HepG2 (cell line): ENCODE results near the gene SH3BP5. TPM values are rescaled to one million over a fixed set of nuclear protein-coding genes. Genes with fewer than 3 reads are reported as not detected.

Source experiments
- ATAC-seq: fragments of 200-7000 bp; cut with Tn5 transposase; 3 replicates; pipeline ENCODE4 v1.9.1; 2020; ENCODE audit warnings: mild to moderate bottlenecking, moderate library complexity
- BruUV-seq: library from RNA; stranded (reverse); fragments of 400-500 nt; replicated peaks from 2 replicates; lab custom pipeline; 2021; lab: Mats Ljungman, UMichigan
- CTCF ChIA-PET: fragments of 300-600 bp; formaldehyde crosslinking; extraction: SDS; loops from one replicate; lab custom pipeline; 2021; ENCODE audit warnings: low total read pairs, inconsistent platforms, low intra/inter-chr PET ratio; lab: Yijun Ruan, JAX
- POLR2A ChIA-PET: fragments of 350-600 bp; sonication (Branson Sonifier 250); formaldehyde crosslinking; loops from one replicate; lab custom pipeline; 2020; ENCODE audit warnings: antibody characterized with exemption, inconsistent platforms; lab: Yijun Ruan, JAX
- DNase-seq: peaks from one replicate; pipeline ENCODE4 v3.0.0-alpha.2; 2015; ENCODE audit warnings: low spot score
- FAIRE-seq: peaks from 3 replicates; lab custom pipeline; 2011; peaks lifted over from hg19 to GRCh38; lab: Jason Lieb, UNC
- H2AFZ ChIP-seq: one replicate; pipeline ENCODE4 v1.6.1; 2011; ENCODE audit warnings: low read length, inconsistent platforms
- H3K27ac ChIP-seq: fragments of 300-600 bp; 3 replicates; pipeline ENCODE4 v1.8.0; 2011; ENCODE audit warnings: mixed run types, mild to moderate bottlenecking, mixed read lengths, low read length, inconsistent platforms; ENCODE audit not compliant: insufficient read depth; ENCODE audit errors: extremely low read length
- H3K27me3 ChIP-seq, 2 experiments: fragments of 200-600 bp in 1 of 2; 2 replicates in 1 of 2; 3 replicates in 1 of 2; pipeline versions ENCODE4 v1.6.0 to v1.8.0; 2011; ENCODE audit warnings: low read length in 2 of 2, mild to moderate bottlenecking in 2 of 2, moderate library complexity in 2 of 2, inconsistent platforms in 1 of 2; ENCODE audit not compliant: insufficient read depth in 2 of 2, control insufficient read depth in 1 of 2
- H3K36me3 ChIP-seq, 2 experiments: fragments of 200-600 bp in 1 of 2; replicated peaks in 1 of 2; 2 replicates in 1 of 2; 3 replicates in 1 of 2; pipeline versions ENCODE4 v1.5.1 to v1.8.0; 2011; ENCODE audit warnings: low read length in 2 of 2, inconsistent platforms in 1 of 2; ENCODE audit not compliant: insufficient read depth in 2 of 2, control insufficient read depth in 1 of 2
- H3K4me1 ChIP-seq: 2 replicates; pipeline ENCODE4 v1.5.1; 2012; ENCODE audit warnings: low read length, inconsistent platforms; ENCODE audit not compliant: insufficient read depth
- H3K4me2 ChIP-seq: 2 replicates; pipeline ENCODE4 v1.6.0; 2011; ENCODE audit warnings: low read depth, low read length, inconsistent platforms
- H3K4me3 ChIP-seq, 3 experiments: fragments of 200-600 bp in 1 of 3; sonication (generic), shearing (Covaris generic) in 1 of 3; replicated peaks in 1 of 3; 2 replicates each; pipeline ENCODE4 v1.5.1; 2011 to 2016; ENCODE audit warnings: low read length in 3 of 3, inconsistent platforms in 2 of 3, low read depth in 2 of 3, mild to moderate bottlenecking in 2 of 3, control low read depth in 1 of 3, mixed read lengths in 1 of 3; ENCODE audit not compliant: insufficient read depth in 1 of 3
- H3K79me2 ChIP-seq: one replicate; pipeline ENCODE4 v1.6.1; 2011; ENCODE audit warnings: low read length, inconsistent platforms; ENCODE audit not compliant: insufficient read depth
- H3K9ac ChIP-seq: 2 replicates; pipeline ENCODE4 v1.6.0; 2011; ENCODE audit warnings: mild to moderate bottlenecking, low read depth, low read length, inconsistent platforms; ENCODE audit not compliant: insufficient read depth
- H3K9me3 ChIP-seq: 2 replicates; pipeline ENCODE4 v1.5.1; 2012; ENCODE audit warnings: mild to moderate bottlenecking, low read length
- H4K20me1 ChIP-seq: 2 replicates; pipeline ENCODE4 v1.6.0; 2011; ENCODE audit warnings: inconsistent platforms, mild to moderate bottlenecking, low read length, moderate library complexity; ENCODE audit not compliant: insufficient read depth
- WGBS: methylation state at CpG from one replicate; pipeline ENCODE4 v1.1.6; 2017; ENCODE audit warnings: low lambda C conversion rate; 5-methylcytosine and 5-hydroxymethylcytosine counted together
- in situ Hi-C: cut with HindIII; loops from 2 replicates; pipeline ENCODE4 v1.10.0; 2017; ENCODE audit warnings: low pct_unique_long_range_greater_than_20kb; ENCODE audit not compliant: extremely low pct_ligation_motif_present
- intact Hi-C: fragments of 100-400 bp; cut with micrococcal nuclease; formaldehyde crosslinking; loops from one replicate; pipeline ENCODE4 v1.10.0; 2022; ENCODE audit not compliant: unreplicated experiment
- polyA plus RNA-seq, 8 experiments: library from polyadenylated mRNA; depleted of rRNA in 3 of 8; stranded (reverse) in 7 of 8; unstranded in 1 of 8; fragments of >200 nt; fragmentation: Illumina TruSeq in 4 of 8; extraction: Trizol in 4 of 8; gene quantifications; 2 replicates each; pipeline versions ENCODE4 v1.2.1 to v1.2.3, GENCODE V29; 2011 to 2016; ENCODE audit warnings: low read depth in 4 of 8, missing spikeins in 1 of 8, mixed read lengths in 1 of 8; ENCODE audit not compliant: insufficient read depth in 1 of 8
- total RNA-seq, 5 experiments: library from RNA; depleted of rRNA; stranded (reverse); fragments of >200 nt; fragmentation: Illumina TruSeq; extraction: Trizol; gene quantifications; 2 replicates each; pipeline ENCODE4 v1.2.3, GENCODE V29; 2016; ENCODE audit warnings: low read depth in 1 of 5
- TF ChIP-seq, protein P1 (sequence below): sonication (generic); formaldehyde crosslinking; IDR thresholded peaks from 2 replicates; pipeline ENCODE4 v1.4.0; 2020; ENCODE audit warnings: missing genetic modification reagents
- TF ChIP-seq, protein P2 (sequence below): sonication (generic); formaldehyde crosslinking; IDR thresholded peaks from 2 replicates; pipeline ENCODE4 v1.5.0; 2020; ENCODE audit warnings: missing genetic modification reagents

Gene SH3BP5
- total and polyA plus RNA-seq, 2 of the 13 experiments (the other 11 are each of a cell fraction or from before 2014, with no cell fraction given), result 0.09 to 0.16 TPM

DNA sequence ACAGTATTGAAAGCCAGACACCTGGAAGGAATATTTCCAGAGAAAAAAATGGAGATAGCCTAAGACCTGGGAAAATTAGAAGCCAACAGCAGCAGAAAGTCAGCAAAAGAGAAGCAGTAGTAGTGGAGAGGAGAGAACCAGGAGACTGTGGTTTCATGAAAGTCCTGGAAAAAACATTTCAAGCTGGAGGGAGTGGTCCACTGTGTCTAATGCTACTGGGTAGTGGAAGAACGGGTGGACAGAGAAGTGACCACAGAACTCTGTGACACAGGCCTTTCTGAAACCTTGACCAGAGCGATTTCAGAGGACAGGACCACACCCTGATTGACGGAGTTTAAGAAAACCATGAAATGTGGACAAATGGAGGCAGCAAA is 15.3 kb upstream of the SH3BP5 start:
- no TSS peak for BruUV-seq
- H2AFZ ChIP-seq, result no peak overlapping the region
- ATAC-seq (no peak), DNase-seq (no peak), FAIRE-seq (no peak)
- H4K20me1 ChIP-seq, result no peaks in the 10 kb centered on the region
- H3K79me2 ChIP-seq, result no peaks in the 10 kb centered on the region
- no peaks in the 10 kb centered on the region for H3K36me3 ChIP-seq
- H3K4me1 ChIP-seq, result peaks cover 7% of the 10 kb centered on the region; the same call in 1 of the 2 replicates
- intact Hi-C loops (no loop called here), in situ Hi-C loops (no loop called here)
- WGBS, result 63% methylated on average over 3 of the region's 3 CpGs
- no peak overlapping the region for H3K27ac ChIP-seq
- H3K27me3 ChIP-seq, result peaks cover 0 to 3% of the 10 kb centered on the region in 2 experiments; a peak in 1 of 5 replicates
- TF ChIP-seq, protein P1, sequence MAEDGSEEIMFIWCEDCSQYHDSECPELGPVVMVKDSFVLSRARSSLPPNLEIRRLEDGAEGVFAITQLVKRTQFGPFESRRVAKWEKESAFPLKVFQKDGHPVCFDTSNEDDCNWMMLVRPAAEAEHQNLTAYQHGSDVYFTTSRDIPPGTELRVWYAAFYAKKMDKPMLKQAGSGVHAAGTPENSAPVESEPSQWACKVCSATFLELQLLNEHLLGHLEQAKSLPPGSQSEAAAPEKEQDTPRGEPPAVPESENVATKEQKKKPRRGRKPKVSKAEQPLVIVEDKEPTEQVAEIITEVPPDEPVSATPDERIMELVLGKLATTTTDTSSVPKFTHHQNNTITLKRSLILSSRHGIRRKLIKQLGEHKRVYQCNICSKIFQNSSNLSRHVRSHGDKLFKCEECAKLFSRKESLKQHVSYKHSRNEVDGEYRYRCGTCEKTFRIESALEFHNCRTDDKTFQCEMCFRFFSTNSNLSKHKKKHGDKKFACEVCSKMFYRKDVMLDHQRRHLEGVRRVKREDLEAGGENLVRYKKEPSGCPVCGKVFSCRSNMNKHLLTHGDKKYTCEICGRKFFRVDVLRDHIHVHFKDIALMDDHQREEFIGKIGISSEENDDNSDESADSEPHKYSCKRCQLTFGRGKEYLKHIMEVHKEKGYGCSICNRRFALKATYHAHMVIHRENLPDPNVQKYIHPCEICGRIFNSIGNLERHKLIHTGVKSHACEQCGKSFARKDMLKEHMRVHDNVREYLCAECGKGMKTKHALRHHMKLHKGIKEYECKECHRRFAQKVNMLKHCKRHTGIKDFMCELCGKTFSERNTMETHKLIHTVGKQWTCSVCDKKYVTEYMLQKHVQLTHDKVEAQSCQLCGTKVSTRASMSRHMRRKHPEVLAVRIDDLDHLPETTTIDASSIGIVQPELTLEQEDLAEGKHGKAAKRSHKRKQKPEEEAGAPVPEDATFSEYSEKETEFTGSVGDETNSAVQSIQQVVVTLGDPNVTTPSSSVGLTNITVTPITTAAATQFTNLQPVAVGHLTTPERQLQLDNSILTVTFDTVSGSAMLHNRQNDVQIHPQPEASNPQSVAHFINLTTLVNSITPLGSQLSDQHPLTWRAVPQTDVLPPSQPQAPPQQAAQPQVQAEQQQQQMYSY (CRISPR knock-in tag), result no peak
- TF ChIP-seq, protein P2, sequence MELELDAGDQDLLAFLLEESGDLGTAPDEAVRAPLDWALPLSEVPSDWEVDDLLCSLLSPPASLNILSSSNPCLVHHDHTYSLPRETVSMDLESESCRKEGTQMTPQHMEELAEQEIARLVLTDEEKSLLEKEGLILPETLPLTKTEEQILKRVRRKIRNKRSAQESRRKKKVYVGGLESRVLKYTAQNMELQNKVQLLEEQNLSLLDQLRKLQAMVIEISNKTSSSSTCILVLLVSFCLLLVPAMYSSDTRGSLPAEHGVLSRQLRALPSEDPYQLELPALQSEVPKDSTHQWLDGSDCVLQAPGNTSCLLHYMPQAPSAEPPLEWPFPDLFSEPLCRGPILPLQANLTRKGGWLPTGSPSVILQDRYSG (CRISPR knock-in tag), result no peak
- CTCF ChIA-PET, result no interaction called here
- no peak overlapping the region for H3K4me3 ChIP-seq
- no peaks in the 10 kb centered on the region for H3K9me3 ChIP-seq
- no peak overlapping the region for H3K4me2 ChIP-seq
- POLR2A ChIA-PET, result no interaction called here
- no peak overlapping the region for H3K9ac ChIP-seq
